CD4-positive, CD25-positive, alpha-beta regulatory T cell (primary cell): Measurements from ENCODE around the gene KIFC1. TPM values are rescaled to one million over a fixed set of nuclear protein-coding genes. Genes with fewer than 3 reads are reported as not detected.

Source experiments
- ATAC-seq, 2 donors: fragments of 150-1000 bp; cut with Tn5 transposase; one replicate each; pipeline ENCODE4 v1.10.0; 2021; ENCODE audit warnings: low read depth in 2 of 2, moderate number of reproducible peaks in 2 of 2, moderate library complexity in 1 of 2
- DNase-seq, 3 donors: peaks; one replicate each; pipeline versions ENCODE4 v3.0.0 to v3.0.0-alpha.2; 2012 to 2022; ENCODE audit warnings: mixed read lengths in 1 of 3
- H3K27ac ChIP-seq: one replicate; pipeline ENCODE4 v1.7.0; 2013; ENCODE audit warnings: mild to moderate bottlenecking, low read length; ENCODE audit not compliant: insufficient read depth, poor library complexity, severe bottlenecking
- H3K27me3 ChIP-seq: one replicate; pipeline ENCODE4 v1.7.0; 2013; ENCODE audit warnings: low read length; ENCODE audit not compliant: control insufficient read depth, insufficient read depth
- H3K36me3 ChIP-seq: one replicate; pipeline ENCODE4 v1.7.0; 2013; ENCODE audit warnings: mild to moderate bottlenecking, low read length, moderate library complexity; ENCODE audit not compliant: control insufficient read depth, insufficient read depth
- H3K4me1 ChIP-seq: 2 replicates; pipeline ENCODE4 v1.7.0; 2013; ENCODE audit warnings: mild to moderate bottlenecking, low read length; ENCODE audit not compliant: insufficient read depth, control insufficient read depth, poor library complexity, severe bottlenecking
- H3K4me3 ChIP-seq: one replicate; pipeline ENCODE4 v1.7.0; 2013; ENCODE audit warnings: low read depth, mild to moderate bottlenecking, low read length, moderate library complexity
- H3K9me3 ChIP-seq, 2 experiments: 1 replicate in 1 of 2; 2 replicates in 1 of 2; pipeline ENCODE4 v1.7.0; 2013; ENCODE audit warnings: low read length in 2 of 2, mild to moderate bottlenecking in 1 of 2, moderate library complexity in 1 of 2; ENCODE audit not compliant: control insufficient read depth in 2 of 2
- H3K27ac Mint-ChIP-seq, 3 donors: one replicate each; pipeline ENCODE4 v1.8.0; 2020 to 2022; ENCODE audit warnings: mild to moderate bottlenecking in 3 of 3, mixed read lengths in 3 of 3, moderate library complexity in 2 of 3
- H3K27me3 Mint-ChIP-seq: one replicate; pipeline ENCODE4 v1.8.0; 2022; ENCODE audit warnings: mild to moderate bottlenecking, mixed read lengths
- H3K36me3 Mint-ChIP-seq: one replicate; pipeline ENCODE4 v1.8.0; 2020; ENCODE audit warnings: mixed read lengths
- H3K4me1 Mint-ChIP-seq, 4 donors: one replicate each; pipeline ENCODE4 v1.8.0; 2020 to 2022; ENCODE audit warnings: mixed read lengths in 4 of 4, mild to moderate bottlenecking in 1 of 4
- H3K4me3 Mint-ChIP-seq, 4 donors: one replicate each; pipeline ENCODE4 v1.8.0; 2020 to 2022; ENCODE audit warnings: mild to moderate bottlenecking in 4 of 4, mixed read lengths in 4 of 4, moderate library complexity in 3 of 4
- H3K9me3 Mint-ChIP-seq, 7 donors: one replicate each; pipeline ENCODE4 v1.8.0; 2020 to 2022; ENCODE audit warnings: mixed read lengths in 7 of 7, mild to moderate bottlenecking in 3 of 7, moderate library complexity in 2 of 7
- polyA plus RNA-seq, 4 donors: library from polyadenylated mRNA; unstranded; fragments of 300-500 nt; fragmentation: Illumina TruSeq; gene quantifications; one replicate each; pipeline ENCODE4 v1.2.3, GENCODE V29; 2021
- total RNA-seq: library from RNA; stranded (reverse); gene quantifications from one replicate; pipeline ENCODE4 v1.2.3, GENCODE V29; 2022

KIFC1 gene
- total and polyA plus RNA-seq, 5 donors from 2014 or later: 0.41 to 8.7 (median 1.4) TPM

DNA sequence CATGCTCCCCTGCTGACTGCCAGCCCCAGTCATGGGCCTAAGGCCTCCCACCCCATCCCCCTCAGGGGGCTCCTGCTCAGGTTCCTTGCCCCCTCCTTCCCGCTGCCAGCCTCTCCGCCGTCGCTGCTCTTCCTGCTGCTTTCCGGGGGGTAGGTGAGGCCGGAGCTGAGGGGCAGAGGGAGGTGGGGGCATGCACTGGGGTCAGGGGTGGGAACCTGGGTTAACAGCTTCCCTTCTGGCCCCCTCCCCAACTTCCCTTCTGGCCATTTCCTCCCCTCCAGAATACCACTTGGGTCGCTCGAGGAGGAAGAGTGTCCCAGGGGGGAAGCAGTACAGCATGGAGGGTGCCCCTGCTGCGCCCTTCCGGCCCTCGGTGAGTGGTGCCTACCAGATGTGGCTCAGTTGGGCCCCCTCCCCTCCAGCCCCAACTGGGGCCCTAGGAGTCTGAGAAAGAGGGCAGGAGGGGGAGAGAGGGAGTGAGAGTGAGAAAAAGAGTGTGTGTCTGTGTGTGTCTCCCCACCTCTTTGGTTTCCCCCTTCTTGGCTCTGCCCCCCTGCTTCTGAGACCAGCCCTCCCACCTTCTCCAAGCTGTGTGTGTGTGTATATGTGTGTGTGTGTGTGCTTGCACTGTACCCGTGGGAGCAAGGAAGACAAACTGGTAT is 40.4 kb downstream of the KIFC1 start:
- ATAC-seq: no peak
- Mint-ChIP-seq H3K27me3 (peaks cover 9% of the 10 kb centered on the region), H3K4me1 (peaks cover 14 to 62% (median 44%) of the 10 kb centered on the region in 4 donors), H3K9me3 (no peaks in the 10 kb centered on the region), H3K36me3 (peaks cover 26% of the 10 kb centered on the region), H3K27ac (peak overlapping the region; percentile 43 to 94 (median 67)), H3K4me3 (peak overlapping the region; percentile 52 to 92 (median 78))
- Histone ChIP-seq H3K9me3 (no peaks in the 10 kb centered on the region), H3K27ac (peak overlapping the region; percentile 90), H3K36me3 (peaks cover 19% of the 10 kb centered on the region), H3K4me1 (peaks cover 52% of the 10 kb centered on the region), H3K27me3 (no peaks in the 10 kb centered on the region), H3K4me3 (no peak overlapping the region)
- no peak for DNase-seq

DNA sequence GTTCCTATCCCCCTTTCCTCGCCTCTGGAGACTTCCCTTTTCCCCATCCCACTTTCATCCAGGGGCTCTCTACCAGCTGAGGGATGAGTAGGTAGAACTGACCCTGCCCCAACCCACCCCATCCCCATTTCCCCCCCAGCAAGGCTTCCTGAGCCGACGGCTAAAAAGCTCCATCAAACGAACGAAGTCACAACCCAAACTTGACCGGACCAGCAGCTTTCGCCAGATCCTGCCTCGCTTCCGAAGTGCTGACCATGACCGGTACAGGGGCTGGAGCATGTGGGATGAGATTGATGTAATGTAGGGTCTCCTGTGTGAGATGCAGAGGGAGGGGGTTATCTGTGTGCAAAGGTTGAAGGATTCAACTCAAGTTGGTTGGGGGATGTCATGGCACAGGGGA is 40.9 kb downstream of the KIFC1 start:
- peaks cover 24% of the 10 kb centered on the region for H3K36me3 ChIP-seq
- no peak for ATAC-seq
- peaks cover 14 to 57% (median 42%) of the 10 kb centered on the region in 4 donors for H3K4me1 Mint-ChIP-seq
- H3K4me3 Mint-ChIP-seq: peak overlapping the region; percentile 56 to 92 (median 83)
- no peak overlapping the region for H3K27ac ChIP-seq
- no peak overlapping the region for H3K4me3 ChIP-seq
- peaks cover 29% of the 10 kb centered on the region for H3K36me3 Mint-ChIP-seq
- peak overlapping the region in 2 of 3 donors; percentile 67 to 94 for H3K27ac Mint-ChIP-seq
- no peaks in the 10 kb centered on the region for H3K9me3 Mint-ChIP-seq
- no peak for DNase-seq
- H3K9me3 ChIP-seq: no peaks in the 10 kb centered on the region
- H3K27me3 Mint-ChIP-seq: peaks cover 6% of the 10 kb centered on the region
- H3K4me1 ChIP-seq: peaks cover 47% of the 10 kb centered on the region
- no peaks in the 10 kb centered on the region for H3K27me3 ChIP-seq

DNA sequence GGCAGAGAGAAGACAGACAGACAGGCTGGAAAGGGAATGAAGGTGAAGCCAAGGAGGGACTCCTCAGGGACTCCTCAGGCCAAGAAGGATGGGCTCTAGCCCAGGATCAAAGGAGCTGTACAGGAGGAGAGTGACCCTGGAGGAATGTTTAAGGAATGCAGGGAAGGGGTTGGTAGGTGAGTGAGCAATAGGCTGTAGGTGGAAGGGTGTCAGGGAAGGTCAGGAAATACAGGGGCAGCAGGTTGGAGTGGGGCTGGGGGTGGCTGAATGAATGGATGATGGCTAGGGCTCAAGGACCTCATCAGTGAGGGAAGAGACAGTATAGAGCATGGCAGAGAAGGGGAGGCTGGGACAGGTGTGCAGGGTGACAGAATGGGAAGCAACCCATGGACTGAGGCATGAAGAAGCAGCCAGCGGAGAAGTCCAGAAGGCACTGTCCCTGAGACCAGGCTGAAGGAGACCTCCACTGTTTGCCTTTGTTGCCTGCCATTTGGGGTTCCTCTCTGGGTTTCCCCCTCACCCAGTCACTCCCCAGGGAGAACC is 41.4 kb downstream of the KIFC1 start:
- Mint-ChIP-seq H3K9me3 (no peaks in the 10 kb centered on the region), H3K4me1 (peaks cover 14 to 57% (median 42%) of the 10 kb centered on the region in 4 donors), H3K36me3 (peaks cover 32% of the 10 kb centered on the region), H3K27ac (peak overlapping the region in 2 of 3 donors; percentile 67 to 94), H3K4me3 (peak overlapping the region; percentile 56 to 84 (median 82)), H3K27me3 (peaks cover 6% of the 10 kb centered on the region)
- Histone ChIP-seq H3K27me3 (no peaks in the 10 kb centered on the region), H3K4me1 (peaks cover 46% of the 10 kb centered on the region), H3K27ac (no peak overlapping the region), H3K4me3 (no peak overlapping the region), H3K36me3 (peaks cover 29% of the 10 kb centered on the region), H3K9me3 (no peaks in the 10 kb centered on the region)
- ATAC-seq (no peak), DNase-seq (no peak)

DNA sequence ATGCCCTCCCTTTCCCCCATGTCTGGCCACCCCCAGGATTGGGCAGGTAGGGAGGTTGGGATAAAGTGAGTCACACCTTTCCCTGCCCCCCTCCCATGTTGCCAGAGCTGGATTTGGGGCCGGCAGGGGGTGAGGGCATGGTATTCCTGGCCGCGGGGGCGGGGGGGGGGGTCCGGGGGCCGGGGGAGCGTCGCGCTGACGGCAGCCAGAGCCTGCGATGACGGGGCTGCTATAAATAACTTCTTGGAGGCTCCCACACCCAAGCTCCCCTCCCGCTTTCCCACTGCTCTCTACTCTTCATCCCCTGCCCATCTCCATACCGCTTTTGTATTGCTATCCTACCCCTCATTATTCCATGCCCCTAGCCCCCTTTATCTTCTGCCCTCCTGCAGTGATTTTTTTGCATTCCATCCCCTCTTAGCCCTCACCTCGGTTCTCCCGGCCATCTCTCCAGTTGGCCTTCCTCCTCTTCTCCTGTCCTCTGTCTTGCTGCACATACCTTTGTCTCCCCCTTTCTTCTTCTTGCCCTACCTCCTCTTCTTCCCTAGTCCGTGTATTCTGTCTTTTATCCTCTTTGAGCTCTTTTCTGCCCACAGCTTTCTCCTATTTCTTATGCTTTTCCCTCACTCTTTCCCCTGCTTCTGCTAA is 42.0 kb downstream of the KIFC1 start:
- ATAC-seq (no peak), DNase-seq (no peak)
- H3K27me3 ChIP-seq: no peaks in the 10 kb centered on the region
- peaks cover 14 to 51% (median 37%) of the 10 kb centered on the region in 4 donors for H3K4me1 Mint-ChIP-seq
- H3K9me3 Mint-ChIP-seq: no peaks in the 10 kb centered on the region
- H3K4me3 Mint-ChIP-seq: peak overlapping the region in 3 of 4 donors; percentile 12 to 82 (median 78)
- no peak overlapping the region for H3K27ac ChIP-seq
- H3K27ac Mint-ChIP-seq: peak overlapping the region in 2 of 3 donors; percentile 29 to 45
- H3K36me3 Mint-ChIP-seq: peaks cover 38% of the 10 kb centered on the region
- no peak overlapping the region for H3K4me3 ChIP-seq
- peaks cover 40% of the 10 kb centered on the region for H3K4me1 ChIP-seq
- peaks cover 33% of the 10 kb centered on the region for H3K36me3 ChIP-seq
- peaks cover 3% of the 10 kb centered on the region for H3K27me3 Mint-ChIP-seq
- no peaks in the 10 kb centered on the region for H3K9me3 ChIP-seq

DNA sequence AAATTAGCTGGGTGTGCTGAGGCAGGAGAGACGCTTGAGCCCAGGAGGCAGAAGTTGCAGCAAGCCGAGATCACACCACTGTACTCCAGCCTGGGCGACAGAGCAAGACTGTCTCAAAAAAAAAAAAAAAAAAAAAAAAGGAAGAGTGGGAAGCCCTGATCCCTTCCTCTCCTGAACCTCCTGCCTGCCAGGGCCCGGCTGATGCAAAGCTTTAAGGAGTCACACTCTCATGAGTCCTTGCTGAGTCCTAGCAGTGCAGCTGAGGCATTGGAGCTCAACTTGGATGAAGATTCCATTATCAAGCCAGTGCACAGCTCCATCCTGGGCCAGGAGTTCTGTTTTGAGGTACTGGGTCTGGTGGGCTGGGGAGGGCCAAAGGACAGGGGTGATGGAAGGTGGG is 43.3 kb downstream of the KIFC1 start:
- Mint-ChIP-seq H3K27ac (no peak overlapping the region), H3K27me3 (no peaks in the 10 kb centered on the region), H3K36me3 (peaks cover 47% of the 10 kb centered on the region), H3K9me3 (no peaks in the 10 kb centered on the region), H3K4me3 (no peak overlapping the region), H3K4me1 (peaks cover 12 to 42% (median 29%) of the 10 kb centered on the region in 4 donors)
- no peaks in the 10 kb centered on the region for H3K27me3 ChIP-seq
- H3K27ac ChIP-seq: no peak overlapping the region
- H3K9me3 ChIP-seq: no peaks in the 10 kb centered on the region
- peaks cover 27% of the 10 kb centered on the region for H3K4me1 ChIP-seq
- no peak overlapping the region for H3K4me3 ChIP-seq
- ATAC-seq (no peak), DNase-seq (no peak)
- peaks cover 36% of the 10 kb centered on the region for H3K36me3 ChIP-seq

DNA sequence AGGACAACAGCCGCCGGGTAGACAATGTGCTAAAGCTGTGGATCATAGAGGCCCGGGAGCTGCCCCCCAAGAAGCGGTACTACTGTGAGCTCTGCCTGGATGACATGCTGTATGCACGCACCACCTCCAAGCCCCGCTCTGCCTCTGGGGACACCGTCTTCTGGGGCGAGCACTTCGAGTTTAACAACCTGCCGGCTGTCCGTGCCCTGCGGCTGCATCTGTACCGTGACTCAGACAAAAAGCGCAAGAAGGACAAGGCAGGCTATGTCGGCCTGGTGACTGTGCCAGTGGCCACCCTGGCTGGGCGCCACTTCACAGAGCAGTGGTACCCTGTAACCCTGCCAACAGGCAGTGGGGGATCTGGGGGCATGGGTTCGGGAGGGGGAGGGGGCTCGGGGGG is 46.0 kb downstream of the KIFC1 start:
- H3K27ac ChIP-seq: no peak overlapping the region
- Mint-ChIP-seq H3K4me1 (peaks cover 4 to 19% (median 13%) of the 10 kb centered on the region in 4 donors), H3K4me3 (no peak overlapping the region), H3K9me3 (no peaks in the 10 kb centered on the region), H3K27ac (peak overlapping the region in 1 of 3 donors; percentile 56), H3K27me3 (no peaks in the 10 kb centered on the region), H3K36me3 (peaks cover 46% of the 10 kb centered on the region)
- ATAC-seq (no peak), DNase-seq (no peak)
- no peaks in the 10 kb centered on the region for H3K9me3 ChIP-seq
- H3K4me1 ChIP-seq: peaks cover under 1% of the 10 kb centered on the region
- peaks cover 54% of the 10 kb centered on the region for H3K36me3 ChIP-seq
- H3K4me3 ChIP-seq: no peak overlapping the region
- no peaks in the 10 kb centered on the region for H3K27me3 ChIP-seq

DNA sequence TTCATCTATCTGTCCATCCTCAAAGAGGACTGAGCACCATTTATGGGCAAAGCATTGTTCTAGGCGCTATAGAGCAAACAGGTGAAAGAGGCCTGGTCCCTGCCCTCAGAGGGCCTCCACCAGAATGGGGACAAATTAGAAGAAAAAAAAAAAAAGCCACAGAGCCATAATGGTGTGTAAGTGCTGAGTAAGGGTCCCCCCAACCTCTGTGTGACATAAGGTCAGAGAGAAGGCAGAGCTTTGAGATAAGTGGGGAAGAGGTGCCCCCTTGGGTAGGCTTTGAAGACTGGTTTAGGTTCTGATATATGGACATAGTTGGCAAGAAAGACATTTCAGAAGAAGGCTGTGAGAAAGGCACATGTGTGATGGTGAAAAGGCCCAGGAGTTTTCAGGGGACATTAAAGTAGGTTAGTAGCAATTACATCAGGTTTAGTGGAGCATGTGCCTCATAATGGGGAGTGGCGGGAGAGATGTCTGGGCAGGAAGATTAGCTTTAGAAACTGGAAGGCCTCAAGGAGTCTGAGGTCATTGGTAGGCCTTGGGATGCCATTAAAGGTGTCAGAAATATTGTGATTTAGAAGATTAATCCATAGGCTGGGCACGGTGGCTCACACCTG is 47.5 kb downstream of the KIFC1 start:
- Mint-ChIP-seq H3K27ac (peak overlapping the region in 2 of 3 donors; percentile 21 to 71), H3K9me3 (no peaks in the 10 kb centered on the region), H3K27me3 (no peaks in the 10 kb centered on the region), H3K4me3 (peak overlapping the region in 1 of 4 donors; percentile 49), H3K4me1 (peaks cover 3 to 8% (median 6%) of the 10 kb centered on the region in 4 donors), H3K36me3 (peaks cover 44% of the 10 kb centered on the region)
- Histone ChIP-seq H3K4me1 (no peaks in the 10 kb centered on the region), H3K27me3 (no peaks in the 10 kb centered on the region), H3K9me3 (no peaks in the 10 kb centered on the region), H3K36me3 (peaks cover 62% of the 10 kb centered on the region), H3K4me3 (no peak overlapping the region), H3K27ac (no peak overlapping the region)
- no peak for DNase-seq
- no peak for ATAC-seq
